ENCODE data around the gene CSNK1G1.
A peak's percentile ranks its signal among the peaks of the same experiment; 100 is the strongest.
"Not testable (repeated sequence)": the region's sequence is repeated elsewhere in the genome, so short reads cannot be mapped to it uniquely, and the experiment has no call there.

CSNK1G1 gene

DNA sequence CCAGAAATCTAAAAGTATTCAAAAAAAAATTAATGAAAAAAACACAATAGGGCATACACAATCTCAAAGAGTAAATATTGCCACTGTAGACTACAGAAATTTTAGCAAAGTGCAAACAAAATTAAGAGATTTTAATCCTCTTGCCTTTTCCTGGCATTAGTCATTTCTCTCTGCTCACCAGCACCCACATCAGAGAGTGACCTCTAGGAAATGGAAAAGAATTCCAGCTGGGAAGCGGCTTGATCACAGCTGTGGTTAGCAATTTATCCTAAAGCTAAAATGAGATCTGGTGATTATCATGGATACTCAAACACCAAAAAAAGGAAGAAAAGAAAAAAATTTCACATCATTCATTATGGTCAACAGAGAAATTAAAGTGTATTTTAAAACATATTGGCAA, 7.5 kb downstream of the CSNK1G1 start:
- no peak for DNase-seq

DNA sequence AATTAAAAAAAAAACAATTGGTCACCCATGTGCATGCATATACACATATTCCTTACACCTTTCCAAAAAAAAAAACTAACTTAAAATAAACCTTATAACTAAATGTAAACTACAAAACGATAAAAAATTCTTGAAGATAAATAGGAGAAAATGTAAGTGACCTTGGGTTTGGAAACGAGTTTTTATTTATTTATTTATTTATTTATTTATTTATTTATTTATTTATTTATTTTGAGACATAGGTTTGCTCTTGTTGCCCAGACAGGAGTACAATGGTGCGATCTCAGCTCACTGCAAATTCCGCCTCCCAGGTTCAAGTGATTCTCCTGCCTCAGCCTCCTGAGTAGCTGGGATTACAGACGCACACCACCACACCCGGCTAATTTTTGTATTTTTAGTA, 9.7 kb downstream of the CSNK1G1 start:
- not testable (repeated sequence) for DNase-seq

DNA sequence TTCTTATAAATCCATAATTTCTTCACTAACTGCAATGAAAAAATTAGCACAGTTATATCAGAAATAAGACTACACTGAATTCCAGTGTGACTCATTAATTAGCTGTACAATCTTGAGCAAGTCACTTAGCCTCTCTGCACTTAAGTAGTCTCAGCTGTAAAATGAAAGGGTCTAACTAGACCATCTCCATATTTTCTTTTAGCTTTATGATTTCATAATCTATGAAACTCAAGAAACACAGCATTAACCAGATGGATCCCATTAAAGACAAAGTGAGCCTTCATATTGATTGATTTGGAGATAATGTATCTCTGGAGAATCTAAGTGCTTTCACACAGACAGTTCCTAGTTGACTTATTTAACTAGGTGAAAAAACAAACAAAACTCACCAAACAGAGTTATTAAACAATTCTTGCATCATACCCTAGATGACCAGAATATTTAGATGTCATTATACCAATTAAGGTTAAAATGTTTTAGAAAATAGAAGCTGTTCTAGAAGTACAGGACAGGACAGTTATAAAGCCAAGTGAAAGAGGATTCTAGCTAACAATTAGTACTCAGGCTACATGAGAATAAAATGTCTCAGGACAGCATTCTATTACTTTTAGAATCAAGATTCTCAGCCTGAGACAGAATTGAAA, 11.2 kb downstream of the CSNK1G1 start:
- no peak for DNase-seq

DNA sequence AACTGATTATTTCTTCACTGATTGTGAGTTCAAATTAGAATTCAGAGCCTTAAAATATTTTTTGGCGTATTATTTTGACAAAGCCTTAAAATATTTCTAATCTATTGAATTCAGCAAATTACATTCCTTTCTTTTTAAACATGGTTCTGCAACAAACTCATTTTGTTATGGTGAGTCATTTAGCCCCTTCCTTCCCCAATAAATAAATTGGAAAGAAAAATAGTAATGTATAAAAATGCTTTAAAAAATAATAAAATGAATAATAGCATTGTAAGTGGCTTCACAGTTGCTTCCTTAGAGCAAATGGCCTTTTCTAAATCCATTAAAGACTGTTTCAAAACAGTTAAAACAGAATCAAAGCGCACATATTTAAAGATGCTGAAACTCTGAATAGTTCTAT, 12.1 kb downstream of the CSNK1G1 start:
- DNase-seq, result no peak

DNA sequence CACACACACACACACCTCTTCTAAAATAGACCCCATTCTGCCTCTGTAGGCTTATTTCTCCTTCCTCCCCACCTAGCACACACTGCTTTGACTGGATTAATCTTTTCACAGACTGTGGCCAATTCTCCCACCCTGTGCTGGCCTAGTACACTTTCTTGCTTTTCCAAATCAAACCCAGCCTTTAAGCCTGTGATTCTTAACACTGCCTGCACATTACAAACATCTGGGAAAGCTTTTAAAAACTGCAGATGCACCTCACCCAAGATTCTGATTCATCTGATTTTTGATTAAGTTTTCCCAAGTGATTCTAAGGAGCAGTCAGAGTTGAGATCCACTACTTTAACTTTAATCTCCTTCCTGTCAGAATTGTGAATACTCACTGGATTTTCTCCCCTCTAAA, 12.8 kb downstream of the CSNK1G1 start:
- no peak for DNase-seq

DNA sequence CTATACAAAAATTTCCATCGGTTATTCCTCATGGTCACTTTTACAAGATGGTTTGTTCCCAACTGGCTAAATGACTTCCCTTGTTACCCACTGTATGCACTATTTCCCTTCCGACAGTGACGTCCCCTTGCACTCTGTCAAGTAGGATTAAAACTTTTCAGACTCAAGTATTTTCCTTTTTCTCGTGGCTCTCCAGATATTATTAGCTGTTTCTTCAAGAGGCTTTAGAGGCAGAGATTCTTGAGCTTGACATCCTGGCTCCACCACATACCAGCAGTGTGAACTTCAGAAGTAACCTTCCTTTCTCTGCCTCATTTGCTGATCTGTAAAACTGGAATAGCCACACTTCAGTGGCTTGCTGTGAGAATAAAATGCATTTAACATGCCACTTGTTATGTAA, 14.0 kb downstream of the CSNK1G1 start:
- DNase-seq, result no peak

DNA sequence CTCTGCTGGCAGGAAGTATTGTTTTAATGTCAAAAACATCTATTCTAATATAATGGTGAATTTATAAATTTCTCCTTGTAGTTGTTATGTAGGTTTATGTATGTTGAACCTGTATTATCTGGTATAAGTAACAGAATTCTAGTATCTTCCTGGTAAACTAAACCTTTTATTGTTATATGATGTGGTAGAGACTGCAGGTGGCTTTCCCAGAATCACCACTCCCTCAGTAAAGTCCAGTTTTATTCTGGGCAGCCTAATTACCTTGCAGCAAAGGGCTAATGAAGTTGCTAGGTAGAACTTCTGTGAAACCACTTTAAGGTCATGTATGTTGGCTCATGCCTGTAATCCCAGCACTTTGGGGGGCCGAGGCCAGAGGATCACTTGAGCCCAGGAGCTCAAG, 15.6 kb downstream of the CSNK1G1 start:
- no peak for DNase-seq

DNA sequence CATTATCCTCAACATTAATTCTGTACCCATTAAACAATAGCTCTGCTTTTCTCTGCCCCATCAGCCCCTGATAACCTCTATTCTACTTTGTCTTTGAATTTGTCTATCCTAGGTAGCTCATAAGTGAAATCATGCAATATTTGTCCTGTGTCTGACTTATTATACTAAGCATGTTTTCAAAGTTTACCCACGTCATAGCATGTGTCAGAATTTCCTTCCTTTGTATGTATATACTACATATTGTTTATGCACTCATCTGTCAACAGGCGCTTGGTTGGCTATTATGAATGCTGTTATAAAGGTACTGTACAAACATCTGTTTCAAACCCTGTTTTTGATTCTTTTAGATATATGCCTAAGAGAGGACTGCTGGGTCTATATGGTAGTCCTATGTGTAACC, 18.2 kb downstream of the CSNK1G1 start:
- no peak for DNase-seq

DNA sequence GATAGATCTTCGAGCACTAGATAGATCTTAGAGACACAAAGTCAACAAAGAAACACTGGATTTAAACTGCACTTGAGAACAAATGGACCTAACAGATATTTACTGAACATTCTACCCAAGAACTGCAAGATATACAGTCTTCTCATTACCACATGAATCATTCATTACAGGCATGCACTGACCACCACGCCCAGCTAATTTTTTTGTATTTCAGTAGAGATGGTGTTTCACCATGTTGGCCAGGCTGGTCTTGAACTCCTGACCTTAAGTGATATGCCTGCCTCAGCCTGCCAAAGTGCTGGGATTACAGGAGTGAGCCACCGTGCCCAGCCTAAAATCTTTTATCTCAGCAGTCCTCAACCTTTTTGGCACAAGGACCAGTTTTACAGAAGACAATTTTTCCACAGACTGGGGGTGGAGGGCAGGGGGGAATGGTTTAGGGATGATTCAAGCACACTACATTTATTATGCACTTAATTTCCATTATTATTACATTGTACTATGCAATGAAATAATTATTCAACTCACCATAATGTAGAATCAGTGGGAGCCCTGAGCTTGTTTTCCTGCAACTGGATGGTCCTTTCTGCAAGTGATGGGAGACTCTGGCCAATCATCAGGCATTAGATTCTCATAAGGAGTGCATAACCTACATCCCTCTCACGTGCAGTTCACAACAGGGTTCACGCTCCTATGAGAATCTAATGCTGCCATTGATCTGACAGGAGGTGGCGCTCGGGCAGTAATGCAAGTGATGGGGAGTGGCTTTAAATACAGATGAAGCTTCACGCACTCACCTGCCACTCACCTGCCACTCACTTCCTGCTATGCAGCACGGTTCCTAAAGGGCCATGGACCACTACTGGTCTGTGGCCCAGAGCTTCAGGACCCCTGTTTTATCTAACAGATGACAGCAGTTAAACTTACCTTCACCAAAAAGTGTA, 21.7 kb downstream of the CSNK1G1 start:
- DNase-seq, result peak; percentile 25 to 62

DNA sequence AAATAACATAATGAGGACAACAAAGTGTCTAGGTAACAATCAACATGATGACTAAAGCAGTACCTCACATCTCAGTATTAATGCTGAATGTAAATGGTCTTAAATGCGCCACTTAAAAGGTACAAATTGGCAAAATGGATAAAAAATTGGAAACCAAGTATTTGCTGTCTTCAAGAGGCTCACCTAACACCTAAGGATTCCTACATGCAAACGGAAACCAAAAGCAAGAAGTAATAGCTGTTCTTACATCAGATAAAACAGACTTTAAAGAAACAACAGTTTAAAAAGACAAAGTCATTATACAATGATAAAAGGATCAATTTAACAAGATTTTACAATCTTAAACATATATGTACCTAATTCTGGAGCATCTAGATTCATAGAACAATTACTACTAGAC, 22.5 kb downstream of the CSNK1G1 start:
- DNase-seq, result peak in 1 of 2 donors; percentile 6

DNA sequence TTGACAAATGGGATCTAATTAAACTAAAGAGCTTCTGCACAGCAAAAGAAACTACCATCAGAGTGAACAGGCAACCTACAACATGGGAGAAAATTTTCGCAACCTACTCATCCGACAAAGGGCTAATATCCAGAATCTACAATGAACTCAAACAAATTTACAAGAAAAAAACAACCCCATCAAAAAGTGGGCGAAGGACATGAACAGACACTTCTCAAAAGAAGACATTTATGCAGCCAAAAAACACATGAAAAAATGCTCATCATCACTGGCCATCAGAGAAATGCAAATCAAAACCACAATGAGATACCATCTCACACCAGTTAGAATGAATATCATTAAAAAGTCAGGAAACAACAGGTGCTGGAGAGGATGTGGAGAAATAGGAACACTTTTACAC, 24.3 kb downstream of the CSNK1G1 start:
- not testable (repeated sequence) for DNase-seq

DNA sequence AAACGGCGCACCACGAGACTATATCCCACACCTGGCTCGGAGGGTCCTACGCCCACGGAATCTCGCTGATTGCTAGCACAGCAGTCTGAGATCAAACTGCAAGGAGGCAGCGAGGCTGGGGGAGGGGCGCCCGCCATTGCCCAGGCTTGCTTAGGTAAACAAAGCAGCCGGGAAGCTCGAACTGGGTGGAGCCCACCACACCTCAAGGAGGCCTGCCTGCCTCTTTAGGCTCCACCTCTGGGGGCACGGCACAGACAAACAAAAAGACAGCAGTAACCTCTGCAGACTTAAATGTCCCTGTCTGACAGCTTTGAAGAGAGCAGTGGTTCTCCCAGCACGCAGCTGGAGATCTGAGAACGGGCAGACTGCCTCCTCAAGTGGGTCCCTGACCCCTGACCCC, 29.0 kb downstream of the CSNK1G1 start:
- not testable (repeated sequence) for DNase-seq

DNA sequence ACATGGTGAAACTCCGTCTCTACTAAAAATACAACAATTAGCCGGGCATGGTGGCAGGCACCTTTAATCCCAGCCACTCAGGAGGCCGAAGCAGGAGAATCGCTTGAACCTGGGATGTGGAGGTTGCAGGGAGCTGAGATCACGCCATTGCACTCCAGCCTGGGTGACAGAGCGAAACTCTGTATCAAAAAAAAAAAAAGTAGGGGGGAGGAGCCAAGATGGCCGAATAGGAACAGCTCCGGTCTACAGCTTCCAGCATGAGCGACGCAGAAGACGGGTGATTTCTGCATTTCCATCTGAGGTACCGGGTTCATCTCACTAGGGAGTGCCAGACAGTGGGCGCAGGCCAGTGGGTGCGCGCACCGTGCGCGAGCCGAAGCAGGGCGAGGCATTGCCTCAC, 29.5 kb downstream of the CSNK1G1 start:
- DNase-seq, result not testable (repeated sequence)

DNA sequence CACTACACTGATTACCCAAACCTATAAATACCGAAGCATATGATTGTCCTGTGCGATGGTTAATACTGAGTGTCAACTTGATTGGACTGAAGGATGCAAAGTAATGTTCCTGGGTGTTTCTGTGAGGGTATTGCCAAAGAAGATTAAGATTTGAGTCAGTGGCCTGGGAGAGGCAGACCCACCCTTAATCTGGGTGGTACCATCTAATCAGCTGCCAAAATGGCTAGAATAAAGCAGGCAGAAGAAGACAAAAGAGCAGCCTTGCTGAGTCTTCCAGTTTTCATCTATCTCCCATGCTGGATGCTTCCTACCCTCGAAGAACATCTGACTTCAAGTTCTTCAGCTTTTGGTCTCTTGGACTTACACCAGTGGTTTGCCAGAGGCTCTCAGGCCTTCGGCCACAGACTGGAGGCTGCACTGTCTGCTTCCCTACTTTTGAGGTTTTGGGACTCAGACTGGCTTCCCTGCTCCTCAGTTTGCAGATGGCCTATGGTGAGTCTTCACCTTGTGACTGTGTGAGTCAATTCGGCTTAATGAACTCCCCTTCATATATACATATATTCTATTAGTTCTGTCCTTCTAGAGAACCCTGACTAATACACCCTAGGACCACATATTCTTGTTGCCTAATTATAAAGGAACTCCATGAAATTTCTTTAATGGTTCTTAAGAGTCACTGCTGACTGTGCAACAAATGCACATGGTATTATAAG, 31.7 kb downstream of the CSNK1G1 start:
- no peak for DNase-seq

DNA sequence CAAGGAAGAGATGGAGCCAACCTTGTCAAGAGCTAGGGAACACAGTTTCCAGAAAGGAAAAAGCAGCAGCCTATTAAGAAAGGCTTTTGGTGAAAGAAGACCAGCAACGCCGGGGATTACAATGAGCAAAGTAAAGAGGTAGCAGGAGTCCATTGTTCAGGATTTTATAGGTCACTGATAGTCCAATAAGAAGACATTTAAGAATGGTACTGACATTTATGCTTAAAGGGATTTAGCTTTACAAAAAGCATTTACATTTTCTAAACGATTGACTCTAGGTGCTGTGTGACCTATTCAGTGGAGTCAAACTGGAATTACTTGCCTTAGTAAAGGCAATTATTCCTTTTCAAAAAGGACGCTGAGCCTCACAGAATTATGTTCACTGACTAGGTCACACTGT, 40.8 kb downstream of the CSNK1G1 start:
- no peak for DNase-seq

DNA sequence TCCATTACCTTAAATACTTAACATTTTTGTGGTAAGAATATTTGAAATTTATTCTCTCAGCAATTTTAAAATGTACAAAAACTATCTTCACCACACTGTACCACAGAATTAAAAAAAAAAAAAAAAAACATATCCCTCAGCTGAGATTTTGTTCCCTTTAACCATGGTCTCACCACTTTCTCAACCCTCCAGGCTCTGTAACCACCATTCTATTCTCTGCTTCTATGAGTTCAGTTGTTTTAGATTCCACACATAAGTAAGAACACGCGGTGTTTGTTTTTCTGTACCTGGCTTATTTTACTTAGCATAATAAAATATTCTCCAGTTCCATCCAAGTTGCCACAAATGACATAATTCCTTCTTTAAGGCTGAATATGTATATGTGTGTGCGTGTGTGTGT, 41.5 kb downstream of the CSNK1G1 start:
- no peak for DNase-seq

DNA sequence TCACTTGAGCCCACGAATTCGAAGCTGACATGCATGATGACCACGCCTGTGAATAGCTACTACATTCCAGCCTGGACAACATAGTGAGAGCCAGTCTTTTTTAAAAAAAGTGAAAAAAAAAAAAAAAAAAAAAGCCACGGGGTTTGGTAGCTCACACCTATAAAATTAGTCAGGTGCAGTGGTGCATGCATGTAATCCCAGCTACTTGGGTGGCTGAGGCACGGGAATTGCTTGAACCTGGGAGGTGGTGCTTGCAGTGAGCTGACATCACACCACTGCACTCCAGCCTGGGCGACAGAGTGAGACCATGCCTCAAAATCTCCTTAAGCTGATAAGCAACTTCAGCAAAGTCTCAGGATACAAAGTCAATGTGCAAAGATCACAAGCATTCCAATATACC, 44.4 kb downstream of the CSNK1G1 start:
- no peak for DNase-seq

DNA sequence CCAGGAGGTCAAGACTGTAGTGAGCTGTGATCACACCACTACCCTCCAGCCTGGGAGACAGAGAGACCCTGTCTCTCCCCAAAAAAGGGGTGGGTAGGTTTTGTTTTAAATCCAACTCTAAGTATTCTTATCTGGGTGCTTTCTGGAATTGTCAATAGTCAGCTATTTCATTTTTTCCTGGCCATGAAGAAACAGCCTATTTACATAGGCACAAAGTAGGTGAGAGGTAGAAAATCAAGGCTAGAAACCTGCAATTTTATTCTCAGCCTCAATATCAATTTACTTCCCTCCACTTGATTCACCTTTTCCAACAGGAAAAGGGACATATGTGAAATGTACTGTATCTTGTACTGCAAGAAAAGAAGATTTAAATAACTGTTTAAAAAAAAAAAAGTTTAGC, 45.9 kb downstream of the CSNK1G1 start:
- DNase-seq, result no peak

DNA sequence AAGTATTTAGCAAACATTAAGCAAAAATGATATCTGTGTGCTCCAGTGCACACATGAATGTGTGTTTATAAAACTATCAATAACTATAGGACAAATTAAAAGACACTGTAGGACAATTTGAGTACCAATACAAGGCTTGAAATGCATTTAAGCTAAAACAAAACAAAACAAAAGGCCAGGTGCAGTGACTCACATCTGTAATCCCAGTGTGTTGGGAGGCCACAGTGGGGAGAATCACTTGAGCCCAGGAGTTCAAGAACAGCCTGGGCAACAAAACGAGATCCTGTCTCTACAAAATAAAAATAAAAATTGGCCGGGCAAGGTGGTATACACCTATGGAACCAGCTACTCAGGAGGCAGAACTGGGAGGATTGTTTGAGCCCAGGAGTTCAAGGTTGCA, 50.7 kb downstream of the CSNK1G1 start:
- DNase-seq, result no peak

DNA sequence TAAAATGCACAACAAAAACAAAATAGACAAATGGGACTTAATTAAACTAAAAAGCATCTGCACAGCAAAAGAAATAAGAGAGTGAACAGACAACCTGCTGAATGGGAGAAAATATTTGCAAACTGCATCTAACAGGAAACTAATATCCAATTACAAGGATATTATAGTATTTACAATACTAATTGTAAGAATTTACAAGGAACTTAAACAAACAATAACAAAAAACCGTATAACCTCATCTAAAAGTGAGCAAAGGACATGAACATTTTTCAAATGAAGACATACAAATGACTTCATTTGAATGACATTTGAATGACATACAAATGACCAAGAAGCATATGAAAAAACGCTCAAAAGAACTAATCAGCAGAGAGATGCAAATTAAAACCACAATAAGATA, 66.4 kb downstream of the CSNK1G1 start:
- no peak for DNase-seq

DNA sequence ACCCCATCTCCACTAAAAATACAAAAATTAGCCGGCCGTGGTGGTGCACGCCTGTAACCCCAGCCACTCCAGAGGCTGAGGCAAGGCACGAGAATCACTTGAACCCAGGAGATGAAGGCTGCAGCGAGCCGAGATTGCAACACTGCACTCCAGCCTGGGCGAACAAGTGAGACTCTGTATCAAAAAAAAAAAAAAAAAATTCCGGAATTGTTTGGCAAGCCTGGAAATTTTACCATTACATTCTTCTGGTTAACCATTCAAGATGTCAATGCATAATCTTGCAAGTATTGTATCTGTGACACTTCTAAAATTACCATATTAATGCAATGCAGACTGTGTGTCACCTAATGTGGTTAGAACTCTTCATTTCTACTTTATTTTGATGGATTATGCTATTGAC, 67.0 kb downstream of the CSNK1G1 start:
- DNase-seq, result no peak

DNA sequence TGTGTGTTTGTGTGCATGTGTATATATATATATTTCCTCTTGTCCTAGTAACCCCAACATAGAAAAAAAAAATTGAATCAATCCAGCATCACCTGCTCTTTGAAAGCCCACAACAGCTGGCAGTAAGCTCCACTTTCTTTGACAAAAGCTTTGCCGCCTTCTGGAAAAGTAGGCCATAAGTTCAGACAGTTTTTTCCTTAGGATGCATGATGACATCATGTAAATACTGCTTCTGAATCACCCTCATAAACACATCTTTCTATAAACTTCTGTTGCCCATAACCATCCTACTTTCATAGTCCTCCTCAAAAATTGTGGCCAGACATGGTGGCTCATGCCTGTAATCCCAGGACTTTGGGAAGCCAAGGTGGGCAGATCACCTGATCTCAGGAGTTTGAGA, 67.4 kb downstream of the CSNK1G1 start:
- DNase-seq, result no peak

DNA sequence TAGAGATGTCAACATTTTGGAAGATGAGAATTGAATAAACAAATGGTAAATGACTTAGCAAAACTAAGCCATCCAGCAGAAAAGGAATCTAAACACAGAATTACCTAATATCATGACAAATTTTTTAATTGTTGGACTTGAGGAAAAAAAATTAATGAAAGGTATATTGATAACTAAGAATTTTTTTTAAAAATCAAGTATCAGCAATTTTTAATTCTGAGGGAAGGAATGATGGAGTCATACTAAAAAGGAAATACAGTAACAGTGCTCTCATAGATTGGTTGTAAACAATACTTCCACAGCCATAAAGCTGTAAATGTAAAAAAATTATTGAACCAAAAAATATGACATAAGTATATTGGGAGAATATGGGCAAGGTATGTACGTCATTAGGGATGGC, 68.0 kb downstream of the CSNK1G1 start:
- DNase-seq, result no peak

DNA sequence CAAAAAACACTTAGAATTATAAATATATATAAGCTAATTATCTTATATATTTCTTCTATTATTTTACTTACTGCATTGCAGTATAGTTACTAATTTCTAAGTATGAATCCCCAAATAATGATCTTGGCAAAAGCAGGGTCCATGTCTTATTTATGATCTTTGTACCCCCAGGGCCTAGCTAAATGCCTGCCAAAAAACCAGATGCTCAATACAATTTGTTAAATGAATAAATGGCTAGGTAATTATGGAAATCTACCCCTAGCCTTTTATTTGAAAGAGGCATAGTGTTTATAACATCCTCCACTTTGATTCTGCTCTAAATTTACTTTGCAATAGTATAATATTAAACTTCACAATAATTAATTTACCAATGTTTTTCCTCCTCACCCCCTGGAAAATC, 69.5 kb downstream of the CSNK1G1 start:
- no peak for DNase-seq

All from CD4-positive, alpha-beta T cell treated with Interleukin-4 for 1 hour (primary cell).